GM12873 (cell line): Measurements from ENCODE around the gene CEP55.

Experiments used
- CTCF ChIP-seq: IDR thresholded peaks from 2 replicates; pipeline ENCODE4 v1.5.1; 2012; ENCODE audit warnings: low read depth, mild to moderate bottlenecking, moderate library complexity, low read length, control low read depth; ENCODE audit not compliant: insufficient read depth; ENCODE audit errors: missing control alignments

The CEP55 gene

GRCh38 chr10:93496322-93497041, at the start of gene CEP55:
CEP55 (plus strand) TSS chr10:93496612; CDS start chr10:93500052, 3,440 bp downstream.
- no peak for TF ChIP-seq CTCF

- no peak for TF ChIP-seq CTCF
These were observed 49.4 kb upstream of the CEP55 start for GRCh38 chr10:93447019-93447418.

GRCh38 chr10:93447970-93448369, 48.4 kb upstream of the CEP55 start:
- TF ChIP-seq CTCF: no peak

GRCh38 chr10:93451244-93451947, 45.0 kb upstream of the CEP55 start:
- no peak for TF ChIP-seq CTCF

- TF ChIP-seq CTCF: no peak
These were observed 44.3 kb upstream of the CEP55 start for GRCh38 chr10:93452143-93452542.

- no peak for TF ChIP-seq CTCF
These were observed 42.3 kb upstream of the CEP55 start for GRCh38 chr10:93454146-93454545.

GRCh38 chr10:93454736-93455135, 41.7 kb upstream of the CEP55 start:
- no peak for TF ChIP-seq CTCF
